H1 (cell line): ENCODE data around the gene OR10K1.

Experiments
- BCL11A ChIP-seq, 2 experiments: IDR thresholded peaks; one replicate each; pipeline ENCODE4 v1.6.1; 2011; ENCODE audit warnings: low read depth in 2 of 2, low read length in 2 of 2, mild to moderate bottlenecking in 2 of 2
- CEBPB ChIP-seq: IDR thresholded peaks from 2 replicates; pipeline ENCODE4 v1.6.1; 2012; ENCODE audit warnings: low read depth, low read length
- CTCF ChIP-seq, 3 experiments: IDR thresholded peaks; 1 replicate in 2 of 3; 2 replicates in 1 of 3; pipeline versions ENCODE4 v1.5.1 to v1.6.1; 2011; ENCODE audit warnings: low read length in 3 of 3, mild to moderate bottlenecking in 3 of 3, inconsistent platforms in 2 of 3, low read depth in 1 of 3, moderate library complexity in 1 of 3; ENCODE audit not compliant: insufficient read depth in 1 of 3; ENCODE audit errors: control extremely low read depth in 1 of 3
- GTF2F1 ChIP-seq: IDR thresholded peaks from 2 replicates; pipeline ENCODE4 v1.6.1; 2012; ENCODE audit warnings: low read depth, low read length, improper control_type of control experiment, borderline replicate concordance
- HDAC2 ChIP-seq, 2 experiments: fragments of 300-600 bp in 1 of 2; sonication (generic) in 1 of 2; IDR thresholded peaks; 2 replicates each; pipeline ENCODE4 v1.6.1; 2011 to 2012; ENCODE audit warnings: low read depth in 2 of 2, low read length in 2 of 2, mild to moderate bottlenecking in 2 of 2, moderate library complexity in 2 of 2, borderline replicate concordance in 1 of 2, inconsistent platforms in 1 of 2
- SIRT6 ChIP-seq: IDR thresholded peaks from one replicate; pipeline ENCODE4 v1.7.1; 2012; ENCODE audit warnings: low read length, inconsistent platforms
- TEAD4 ChIP-seq: IDR thresholded peaks from 2 replicates; pipeline ENCODE4 v1.6.1; 2012; ENCODE audit warnings: low read depth, low read length, inconsistent platforms, mixed read lengths
- ZNF274 ChIP-seq: IDR thresholded peaks from 2 replicates; pipeline ENCODE4 v1.7.0; 2012; ENCODE audit warnings: low read length, borderline replicate concordance; ENCODE audit errors: extremely low read depth
- TF ChIP-seq, protein P1 (sequence below): IDR thresholded peaks from 2 replicates; pipeline ENCODE4 v1.6.1; 2012; ENCODE audit warnings: inconsistent platforms
- TF ChIP-seq, protein P2 (sequence below): IDR thresholded peaks from 2 replicates; pipeline ENCODE4 v1.6.1; 2011; ENCODE audit warnings: low read length, improper control_type of control experiment

DNA sequence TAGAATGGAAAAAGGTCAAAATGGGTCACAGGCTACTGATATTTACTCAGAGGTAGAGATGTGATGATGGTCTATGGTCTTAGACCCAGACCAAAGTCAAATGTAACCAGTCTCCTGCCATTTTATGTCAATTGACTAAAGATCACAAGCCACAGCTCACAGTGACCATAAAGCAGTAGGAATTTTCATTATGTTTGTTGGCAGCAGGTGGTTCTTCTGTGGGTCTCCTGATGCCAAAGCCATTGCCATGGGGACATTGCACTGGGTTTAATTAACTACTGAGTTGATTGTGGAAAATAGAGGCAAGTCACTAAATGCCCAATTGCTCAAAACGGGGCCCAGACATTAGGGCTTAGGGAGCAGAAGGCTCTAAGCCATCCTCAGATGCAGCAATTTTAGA, 35.5 kb upstream of the OR10K1 start, which contains the start of gene OR10K2:
- TF ChIP-seq CTCF (IDR thresholded peaks at IDR 0.05; ENCODE audit: control extremely low read depth in 1 of 3, insufficient read depth in 1 of 3, low read depth in 1 of 3, low read length in 3 of 3), result no peak
- no peak for TF ChIP-seq TEAD4
- TF ChIP-seq, protein P1, sequence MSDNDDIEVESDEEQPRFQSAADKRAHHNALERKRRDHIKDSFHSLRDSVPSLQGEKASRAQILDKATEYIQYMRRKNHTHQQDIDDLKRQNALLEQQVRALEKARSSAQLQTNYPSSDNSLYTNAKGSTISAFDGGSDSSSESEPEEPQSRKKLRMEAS, result no peak
- TF ChIP-seq SIRT6, result no peak
- TF ChIP-seq CEBPB, result no peak
- TF ChIP-seq BCL11A (IDR thresholded peaks at IDR 0.05; ENCODE audit: low read depth in 2 of 2, low read length in 2 of 2), result no peak
- TF ChIP-seq, protein P2, sequence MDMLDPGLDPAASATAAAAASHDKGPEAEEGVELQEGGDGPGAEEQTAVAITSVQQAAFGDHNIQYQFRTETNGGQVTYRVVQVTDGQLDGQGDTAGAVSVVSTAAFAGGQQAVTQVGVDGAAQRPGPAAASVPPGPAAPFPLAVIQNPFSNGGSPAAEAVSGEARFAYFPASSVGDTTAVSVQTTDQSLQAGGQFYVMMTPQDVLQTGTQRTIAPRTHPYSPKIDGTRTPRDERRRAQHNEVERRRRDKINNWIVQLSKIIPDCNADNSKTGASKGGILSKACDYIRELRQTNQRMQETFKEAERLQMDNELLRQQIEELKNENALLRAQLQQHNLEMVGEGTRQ, result no peak
- TF ChIP-seq GTF2F1, result no peak
- TF ChIP-seq ZNF274, result no peak
- no peak for TF ChIP-seq HDAC2 (IDR thresholded peaks at IDR 0.05; ENCODE audit: borderline replicate concordance in 1 of 2, low read depth in 2 of 2, low read length in 2 of 2)
